Fibroblast of the aortic adventitia (primary cell): Measurements from ENCODE around the gene PALLD. TPM values are rescaled to one million over a fixed set of nuclear protein-coding genes. Genes with fewer than 3 reads are reported as not detected.

Experiments used
- DNase-seq: peaks from one replicate; pipeline ENCODE4 v3.0.0-alpha.2; 2010; ENCODE audit warnings: low read depth
- H3K4me3 ChIP-seq: 2 replicates; pipeline ENCODE4 v1.5.1; 2011; ENCODE audit warnings: low read depth, mild to moderate bottlenecking, control low read depth, low read length, moderate library complexity
- total RNA-seq: library from RNA; depleted of rRNA; stranded (reverse); fragments of >200 nt; gene quantifications from 2 replicates; pipeline ENCODE4 v1.2.3, GENCODE V29; 2012; ENCODE audit warnings: low replicate concordance
- TF ChIP-seq, protein P1 (sequence below): IDR thresholded peaks from 2 replicates; pipeline ENCODE4 v1.5.1; 2011; ENCODE audit warnings: mild to moderate bottlenecking, low read length, control low read depth, inconsistent platforms; ENCODE audit not compliant: insufficient read depth

The PALLD gene
- total RNA-seq, 1 donor = 52.1 TPM

DNA sequence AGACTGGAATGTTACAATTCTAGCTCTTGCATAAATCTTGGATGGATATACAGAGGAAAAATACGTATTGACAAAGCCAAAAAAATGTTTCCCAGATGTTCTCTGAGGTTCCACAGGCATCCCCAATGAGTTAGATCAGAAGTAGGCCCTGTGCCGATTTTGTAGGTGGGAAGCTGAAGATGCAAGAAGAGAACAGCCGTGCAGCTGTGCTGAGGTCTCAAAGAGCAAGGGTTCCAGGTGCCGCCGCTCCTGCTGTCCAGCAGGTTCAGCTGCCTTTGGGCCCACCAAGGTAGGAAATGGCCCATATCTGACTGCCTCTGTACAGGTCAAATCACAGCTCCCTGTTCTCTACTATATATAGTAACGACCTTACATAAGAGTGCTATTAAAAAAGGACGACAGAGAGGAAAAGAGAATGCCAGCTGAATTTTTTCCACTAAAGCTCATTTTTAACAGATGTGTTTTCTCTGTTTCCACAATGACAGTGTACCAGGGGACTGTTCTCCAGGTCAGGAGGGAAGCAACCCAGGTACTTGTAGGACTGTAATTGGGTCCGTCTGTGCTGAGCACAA, 357.6 kb downstream of the PALLD start:
- TF ChIP-seq, protein P1, sequence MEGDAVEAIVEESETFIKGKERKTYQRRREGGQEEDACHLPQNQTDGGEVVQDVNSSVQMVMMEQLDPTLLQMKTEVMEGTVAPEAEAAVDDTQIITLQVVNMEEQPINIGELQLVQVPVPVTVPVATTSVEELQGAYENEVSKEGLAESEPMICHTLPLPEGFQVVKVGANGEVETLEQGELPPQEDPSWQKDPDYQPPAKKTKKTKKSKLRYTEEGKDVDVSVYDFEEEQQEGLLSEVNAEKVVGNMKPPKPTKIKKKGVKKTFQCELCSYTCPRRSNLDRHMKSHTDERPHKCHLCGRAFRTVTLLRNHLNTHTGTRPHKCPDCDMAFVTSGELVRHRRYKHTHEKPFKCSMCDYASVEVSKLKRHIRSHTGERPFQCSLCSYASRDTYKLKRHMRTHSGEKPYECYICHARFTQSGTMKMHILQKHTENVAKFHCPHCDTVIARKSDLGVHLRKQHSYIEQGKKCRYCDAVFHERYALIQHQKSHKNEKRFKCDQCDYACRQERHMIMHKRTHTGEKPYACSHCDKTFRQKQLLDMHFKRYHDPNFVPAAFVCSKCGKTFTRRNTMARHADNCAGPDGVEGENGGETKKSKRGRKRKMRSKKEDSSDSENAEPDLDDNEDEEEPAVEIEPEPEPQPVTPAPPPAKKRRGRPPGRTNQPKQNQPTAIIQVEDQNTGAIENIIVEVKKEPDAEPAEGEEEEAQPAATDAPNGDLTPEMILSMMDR = no peak
- DNase-seq = peak; percentile 73
- no peak overlapping the region for H3K4me3 ChIP-seq

GRCh38 chr4:168856312-168856711, 359.5 kb downstream of the PALLD start:
- H3K4me3 ChIP-seq = no peak overlapping the region
- TF ChIP-seq, protein P1 = no peak
- peak; percentile 86 for DNase-seq

GRCh38 chr4:168857009-168857408, 360.2 kb downstream of the PALLD start:
- TF ChIP-seq, protein P1 = no peak
- no peak overlapping the region for H3K4me3 ChIP-seq
- DNase-seq = no peak

- peak; percentile 90 for DNase-seq
- TF ChIP-seq, protein P1 = no peak
Observed at GRCh38 chr4:168857546-168858314, 360.9 kb downstream of the PALLD start.

DNA sequence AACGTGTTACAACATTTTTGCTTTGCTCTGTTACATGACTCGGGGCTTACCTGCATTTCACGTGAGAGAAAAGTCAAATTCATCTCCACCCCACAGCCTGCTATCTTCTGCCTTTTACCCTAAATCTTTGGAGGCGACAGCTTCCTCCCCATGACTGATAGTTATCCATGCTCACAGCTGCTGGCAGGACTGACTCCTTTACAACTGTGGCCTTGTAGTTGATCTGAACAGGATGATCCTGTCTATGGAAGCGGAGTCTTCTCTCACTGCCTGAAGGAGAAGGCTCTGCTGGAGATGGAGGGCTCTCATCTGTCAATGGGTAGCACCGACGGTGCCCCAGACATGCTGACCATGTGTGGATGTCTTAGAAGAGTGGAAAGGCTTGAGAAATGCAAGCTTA, 362.2 kb downstream of the PALLD start:
- TF ChIP-seq, protein P1 = no peak
- no peak overlapping the region for H3K4me3 ChIP-seq
- no peak for DNase-seq

More at GRCh38 chr4:168857546-168858314, 360.9 kb downstream of the PALLD start:
- H3K4me3 ChIP-seq = no peak overlapping the region

DNA sequence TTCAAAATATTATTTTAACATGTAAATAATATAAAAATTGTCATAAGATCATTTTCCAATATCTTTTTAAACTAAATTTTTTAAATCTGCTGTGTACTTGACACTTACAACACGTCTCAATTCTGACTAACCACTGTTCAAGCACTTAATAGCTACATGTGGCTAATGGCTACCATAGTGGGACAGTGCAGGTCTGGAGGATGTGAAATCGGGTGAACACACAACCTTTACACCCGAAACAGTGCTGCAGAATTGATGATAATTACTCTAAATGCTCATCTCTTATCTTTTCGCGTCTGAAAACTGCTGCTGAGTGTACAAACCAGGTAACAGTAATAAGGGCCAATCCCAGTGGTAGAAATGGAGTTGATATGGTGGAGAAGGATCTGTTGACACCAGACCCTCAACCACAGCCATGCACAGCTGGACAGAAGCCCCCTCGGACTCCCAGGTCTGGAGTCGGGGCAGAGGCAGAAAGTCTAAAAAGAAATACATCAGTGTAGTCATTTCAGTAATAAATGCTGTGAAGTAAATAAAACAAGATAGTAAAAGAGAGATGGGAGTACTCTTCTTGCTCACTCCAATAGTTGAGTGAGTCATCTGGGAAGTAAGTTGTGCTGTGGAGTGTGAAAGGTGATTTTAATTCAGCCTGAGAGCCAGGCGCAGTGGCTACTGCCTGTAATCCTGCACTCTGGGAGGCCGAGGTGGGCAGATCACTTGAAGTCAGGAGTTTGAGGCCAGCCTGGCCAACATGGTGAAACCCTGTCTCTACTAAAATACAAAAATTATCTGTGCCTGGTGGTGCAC, 363.2 kb downstream of the PALLD start:
- no peak for DNase-seq
- H3K4me3 ChIP-seq = no peak overlapping the region
- TF ChIP-seq, protein P1 = no peak
